GM20000 (cell line): Measurements from ENCODE around the gene UVRAG.
"Not testable (repeated sequence)": the region's sequence is repeated elsewhere in the genome, so short reads cannot be mapped to it uniquely, and the experiment has no call there.

Experiments
- DNase-seq: peaks from one replicate; pipeline ENCODE4 v3.0.0; 2012; ENCODE audit warnings: low spot score
- CTCF ChIP-seq: IDR thresholded peaks from 2 replicates; pipeline ENCODE4 v1.5.1; 2012; ENCODE audit warnings: mild to moderate bottlenecking, control low read depth; ENCODE audit errors: extremely low read depth, missing control alignments

UVRAG gene

GRCh38 chr11:75872887-75873416, 57.9 kb downstream of the UVRAG start:
- TF ChIP-seq CTCF, result no peak
- DNase-seq, result peak; percentile 37

- TF ChIP-seq CTCF, result no peak
- DNase-seq, result peak; percentile 70
These were observed 58.6 kb downstream of the UVRAG start for GRCh38 chr11:75873417-75874221.

GRCh38 chr11:75874684-75875341, 59.8 kb downstream of the UVRAG start:
- TF ChIP-seq CTCF, result no peak
- no peak for DNase-seq

GRCh38 chr11:75877327-75877726, 62.3 kb downstream of the UVRAG start:
- not testable (repeated sequence) for DNase-seq

- DNase-seq, result not testable (repeated sequence)
These were observed 62.9 kb downstream of the UVRAG start for GRCh38 chr11:75877931-75878330.

GRCh38 chr11:75878933-75879332, 63.9 kb downstream of the UVRAG start:
- TF ChIP-seq CTCF, result no peak
- no peak for DNase-seq

GRCh38 chr11:75879737-75880136, 64.7 kb downstream of the UVRAG start:
- TF ChIP-seq CTCF, result no peak
- DNase-seq, result no peak

GRCh38 chr11:75880343-75880742, 65.3 kb downstream of the UVRAG start:
- DNase-seq, result not testable (repeated sequence)

- DNase-seq, result no peak
- no peak for TF ChIP-seq CTCF
These were observed 69.3 kb downstream of the UVRAG start for GRCh38 chr11:75884321-75884720.
